GM19238 (cell line): Measurements from ENCODE around the gene RIMBP2.

Experiments used
- DNase-seq: peaks from one replicate; pipeline ENCODE4 v3.0.0; 2011; ENCODE audit warnings: low spot score; ENCODE audit not compliant: insufficient read length

RIMBP2 gene

DNA sequence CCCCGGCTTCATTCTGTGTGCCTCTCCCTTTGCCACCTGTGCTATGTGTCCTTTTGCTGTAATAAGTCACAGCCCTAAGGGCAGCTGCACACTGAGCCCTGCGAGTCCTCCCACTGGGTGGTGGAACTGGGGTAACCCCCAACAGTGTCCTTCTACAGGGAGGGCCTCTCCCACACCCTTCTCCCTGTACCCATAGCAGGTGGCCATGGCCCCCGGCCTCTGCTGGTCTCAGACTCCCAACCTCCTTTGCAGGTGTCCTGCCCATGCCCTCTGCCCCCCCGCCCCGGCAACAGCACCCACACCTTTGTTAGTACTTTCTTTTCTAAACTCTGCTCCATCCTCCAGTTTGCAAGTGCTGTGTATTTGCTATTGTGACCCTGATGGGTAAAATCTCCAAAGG is 206.6 kb downstream of the RIMBP2 start:
- DNase-seq, result no peak

DNA sequence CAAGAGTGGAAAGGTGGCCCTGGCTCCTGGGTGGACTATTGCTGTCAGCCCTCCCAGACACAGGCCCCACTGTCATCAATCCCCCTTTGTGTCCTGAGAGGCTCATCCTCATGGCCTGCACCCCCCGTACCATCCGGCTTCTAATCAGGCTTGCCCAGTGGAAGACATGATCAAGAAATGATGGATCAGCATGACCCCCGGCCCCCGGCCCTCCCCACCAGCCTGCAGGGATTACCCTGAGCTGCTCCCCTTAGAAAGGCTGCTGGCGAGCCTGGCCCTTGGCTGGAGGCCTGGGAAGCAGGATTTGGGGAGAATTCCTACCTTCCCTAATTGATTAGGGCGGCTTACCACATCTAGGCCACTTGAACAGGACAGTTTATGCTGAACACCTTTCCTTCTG is 207.3 kb downstream of the RIMBP2 start:
- no peak for DNase-seq

DNA sequence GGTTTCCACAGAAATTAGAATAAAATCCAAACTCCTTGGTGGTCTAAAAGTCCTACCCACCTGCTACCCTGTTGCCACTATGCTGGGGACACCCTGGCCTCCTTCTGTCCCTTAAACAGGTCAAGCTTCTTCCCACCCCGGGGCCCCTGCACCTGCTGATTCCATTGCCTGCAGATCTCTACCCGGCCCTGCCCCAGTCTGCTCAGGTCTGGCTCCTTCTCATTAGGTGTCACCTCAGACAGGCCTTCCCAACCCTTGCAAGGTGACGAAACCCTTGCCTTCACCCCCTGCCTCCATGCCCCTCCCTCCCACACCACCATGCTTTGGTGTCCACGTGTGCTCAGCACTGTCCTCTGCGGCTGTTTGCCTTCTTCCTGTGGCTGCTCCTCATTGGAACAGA is 207.8 kb downstream of the RIMBP2 start:
- DNase-seq, result no peak

DNA sequence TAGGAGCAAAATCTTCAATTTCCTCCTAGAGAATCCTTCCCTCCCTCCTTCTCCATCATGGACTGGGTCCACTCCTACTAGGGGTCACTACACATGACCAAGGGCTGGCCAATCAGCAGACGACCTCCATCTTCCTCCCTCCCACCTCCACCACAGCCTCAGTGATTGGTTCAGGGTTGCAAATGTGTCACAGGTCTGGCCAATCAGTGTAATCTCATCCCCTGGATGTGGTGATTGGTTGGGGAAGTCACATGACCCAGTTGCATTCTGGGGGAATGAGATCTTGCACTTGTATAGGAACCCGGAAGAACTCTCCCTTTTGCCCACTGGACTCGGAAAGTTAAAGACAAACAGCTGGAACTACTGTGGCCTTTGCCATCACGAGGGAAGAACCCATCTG is 209.3 kb downstream of the RIMBP2 start:
- no peak for DNase-seq

DNA sequence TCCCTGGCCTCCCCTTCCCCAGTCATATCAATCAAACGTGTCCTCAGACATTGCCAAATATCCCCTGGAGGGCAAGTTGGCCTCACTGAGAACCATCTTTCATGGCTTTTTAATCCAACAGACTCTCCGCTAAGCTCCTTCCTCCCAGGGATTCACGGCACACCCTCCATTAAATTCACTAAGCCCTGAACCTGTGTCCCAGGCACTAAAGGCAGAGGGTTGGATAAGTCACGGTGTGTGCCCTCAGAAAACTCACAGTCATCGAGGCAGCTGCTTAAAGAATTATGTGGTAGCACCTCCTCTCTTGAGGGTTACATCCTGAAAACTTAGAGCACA is 211.3 kb downstream of the RIMBP2 start:
- no peak for DNase-seq

DNA sequence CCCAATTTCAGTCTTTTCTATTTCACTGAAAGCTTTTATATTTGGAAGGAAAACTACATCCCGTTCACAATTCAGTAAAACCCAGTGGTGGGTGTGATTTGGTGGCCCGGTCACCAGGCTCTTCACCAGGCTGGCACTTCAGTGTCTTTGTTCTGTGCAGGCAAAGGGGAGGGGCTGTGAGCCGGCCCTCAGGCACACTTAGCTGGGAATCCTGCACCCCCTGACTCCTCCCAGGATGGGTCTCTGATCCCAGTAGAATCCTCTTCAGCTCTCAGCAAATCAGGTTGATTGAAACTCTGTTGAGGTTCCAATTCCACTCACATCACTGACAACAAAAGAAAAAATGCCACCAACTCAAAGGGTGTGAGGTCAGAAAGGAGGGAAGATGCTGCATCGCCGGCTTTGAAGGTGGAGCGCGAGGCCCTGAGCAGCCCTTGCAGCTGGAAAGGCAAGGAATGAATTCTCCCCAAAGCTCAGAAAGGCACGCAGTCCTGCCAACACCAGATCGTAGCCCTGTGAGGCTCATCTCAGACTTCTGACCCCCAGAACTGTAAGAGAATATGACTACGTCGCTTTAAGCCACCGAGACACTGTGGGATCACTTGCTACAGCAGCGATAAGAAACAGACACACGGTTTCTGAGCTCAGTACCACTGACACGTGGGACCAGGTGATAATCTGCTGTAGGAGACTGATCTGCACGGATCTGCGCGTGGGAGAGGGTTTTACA is 211.8 kb downstream of the RIMBP2 start:
- no peak for DNase-seq

DNA sequence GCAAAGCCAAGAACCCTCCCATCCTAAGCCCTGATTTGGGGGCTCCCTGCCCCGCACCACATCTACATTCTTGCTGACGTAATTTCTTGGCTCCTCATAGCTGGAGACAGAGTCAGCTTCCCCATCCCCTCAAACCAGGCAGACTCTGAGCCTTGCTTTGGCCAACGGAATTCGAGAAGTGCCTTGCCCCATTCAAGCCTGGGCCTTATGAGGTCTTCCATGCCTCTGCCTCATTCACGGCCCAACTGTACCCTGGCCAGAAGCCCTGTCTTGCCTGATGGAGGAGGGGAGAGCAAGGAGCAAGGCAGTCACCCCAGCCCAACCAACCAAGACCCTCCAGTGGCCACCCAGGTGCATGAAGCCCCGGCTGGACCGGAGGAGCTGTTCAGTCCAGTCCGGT is 214.3 kb downstream of the RIMBP2 start:
- DNase-seq, result no peak

DNA sequence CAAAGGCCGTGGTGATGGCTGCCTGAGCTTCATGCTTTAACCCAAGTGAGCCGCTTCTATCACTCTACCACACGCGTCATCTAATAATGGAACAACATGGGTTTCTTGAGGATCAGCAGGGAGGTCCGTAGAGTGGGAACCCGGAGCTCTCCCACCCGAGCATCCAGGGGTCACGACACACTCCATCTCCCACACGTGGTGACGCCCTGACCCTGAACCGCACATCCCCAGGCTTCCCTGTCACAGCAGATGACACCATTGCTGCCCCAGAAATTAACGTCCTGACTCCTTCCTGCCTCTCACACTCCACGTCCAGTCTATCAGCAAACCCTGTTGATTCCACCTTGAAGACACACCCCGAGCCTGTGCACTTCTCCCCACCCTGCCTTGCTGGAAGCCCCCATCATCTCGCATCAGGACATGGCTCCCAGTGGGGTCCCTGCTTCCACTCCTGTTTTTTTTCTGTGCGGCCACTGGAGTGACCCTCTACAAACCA is 215.2 kb downstream of the RIMBP2 start:
- no peak for DNase-seq

DNA sequence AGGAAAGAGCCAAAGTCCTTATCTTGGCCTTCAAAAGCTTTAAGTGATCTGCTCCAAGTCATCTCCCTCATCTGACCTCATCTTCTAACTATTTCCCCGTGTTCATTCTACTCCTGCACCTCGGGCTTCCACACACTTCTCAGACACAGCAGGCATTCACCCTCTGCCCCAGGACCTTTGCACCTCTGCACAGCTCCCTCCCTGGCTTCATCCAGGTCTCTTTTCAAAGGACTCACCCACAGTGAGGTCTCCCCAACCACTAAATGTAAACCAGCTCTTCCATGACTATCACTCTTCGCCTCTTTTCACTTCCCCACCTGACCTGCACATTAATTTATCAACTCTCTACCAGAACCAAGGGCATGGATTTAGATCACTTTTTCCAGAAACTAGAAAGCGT is 216.6 kb downstream of the RIMBP2 start:
- DNase-seq, result no peak

DNA sequence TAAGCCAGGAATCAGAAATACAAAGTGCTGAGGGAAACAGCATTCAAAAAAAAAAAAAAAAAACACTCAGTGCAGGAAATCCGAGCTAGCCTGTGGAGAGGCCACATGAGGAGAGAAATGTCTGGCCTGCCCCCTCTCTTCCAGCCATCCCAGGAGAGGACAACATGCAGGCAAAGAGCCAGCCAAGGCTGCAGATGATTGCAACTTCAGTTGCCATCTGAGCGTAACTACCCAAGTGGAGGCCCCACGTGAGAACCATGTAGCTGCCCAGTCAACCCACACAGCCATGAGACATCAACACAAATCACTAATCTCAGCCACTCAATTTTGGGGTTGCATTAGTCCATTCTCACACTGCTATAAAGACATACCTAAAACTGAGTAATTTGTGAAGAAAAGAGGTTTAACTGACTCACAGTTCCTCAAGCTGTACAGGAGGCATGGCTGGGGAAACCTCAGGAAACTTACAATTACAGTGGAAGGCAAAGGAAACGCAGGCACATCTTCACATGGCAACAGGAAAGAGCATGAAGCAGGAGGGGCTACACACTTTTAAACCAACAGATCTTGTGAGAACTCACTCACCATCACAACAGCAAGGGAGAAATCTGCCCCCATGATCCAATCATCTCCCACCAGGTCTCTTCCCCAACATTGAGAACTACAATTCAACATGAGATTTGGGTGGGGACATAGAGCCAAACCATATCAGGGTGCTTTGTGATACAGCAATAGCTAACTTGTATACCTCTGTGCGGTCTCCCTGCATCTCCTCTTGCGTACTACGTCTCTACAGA is 217.3 kb downstream of the RIMBP2 start:
- no peak for DNase-seq

DNA sequence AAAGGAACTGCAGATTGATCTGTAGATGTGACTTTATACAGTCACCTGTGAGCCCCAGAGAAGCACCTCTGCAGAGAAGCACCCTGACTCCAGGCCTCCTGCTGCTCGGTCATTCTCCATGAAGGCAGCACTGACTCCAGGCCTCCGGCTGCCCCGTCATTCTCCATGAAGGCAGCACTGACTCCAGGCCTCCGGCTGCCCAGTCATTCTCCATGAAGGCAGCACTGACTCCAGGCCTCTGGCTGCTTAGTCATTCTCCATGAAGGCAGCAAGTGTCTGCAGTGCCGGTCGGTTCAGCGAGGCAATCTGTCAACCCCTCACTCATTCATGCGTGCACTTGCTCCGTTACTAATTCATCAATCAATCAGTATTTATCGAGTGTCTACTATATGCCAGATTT is 218.1 kb downstream of the RIMBP2 start:
- DNase-seq, result no peak

DNA sequence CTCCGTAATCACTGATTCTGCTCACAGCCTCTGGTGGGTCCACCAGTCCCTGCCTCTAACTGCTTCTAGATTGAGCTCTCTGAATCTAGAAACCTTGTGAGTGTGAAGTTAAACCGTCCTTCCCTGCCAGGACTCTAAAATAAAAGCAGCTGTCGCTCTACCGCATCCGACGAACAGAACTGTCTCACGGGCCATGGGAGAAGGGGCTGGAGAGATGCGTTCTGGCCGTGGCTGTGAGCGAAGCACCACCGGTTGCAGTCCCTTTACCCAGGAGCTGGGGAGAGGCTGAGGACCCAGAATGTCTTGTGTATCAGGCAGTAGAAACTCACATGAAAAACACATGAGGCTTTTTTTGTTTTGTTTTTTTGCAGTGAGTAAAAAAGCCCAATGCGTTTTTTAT is 218.8 kb downstream of the RIMBP2 start:
- no peak for DNase-seq

DNA sequence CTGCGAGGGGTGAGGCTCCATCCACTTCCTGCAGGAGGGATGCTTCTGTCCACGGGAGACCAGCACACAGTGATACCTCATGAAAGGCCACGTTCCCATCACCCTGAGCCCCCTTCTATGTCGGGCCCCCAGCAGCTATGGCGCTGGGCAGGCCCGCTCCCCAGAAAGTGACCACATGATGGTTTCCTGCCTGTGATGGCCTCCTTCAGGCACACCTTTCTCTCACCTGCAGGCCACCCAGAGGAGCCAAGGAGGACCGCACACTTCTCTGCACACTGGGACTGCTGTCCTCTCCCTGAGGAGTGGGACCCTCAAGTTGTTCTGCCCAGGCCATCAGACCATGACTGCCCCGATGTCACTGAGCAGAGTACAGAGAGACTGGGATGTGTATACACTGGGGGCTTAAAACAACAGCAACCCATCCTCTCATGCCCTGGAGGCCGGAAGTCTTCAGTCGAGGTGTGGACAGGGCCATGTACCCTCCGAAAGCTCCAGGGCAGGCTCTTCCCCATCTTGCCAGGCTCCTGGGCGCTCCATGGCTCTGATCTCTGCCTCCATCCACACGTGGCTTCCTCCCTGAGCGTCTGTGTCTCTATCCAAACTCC is 219.5 kb downstream of the RIMBP2 start:
- DNase-seq, result no peak

DNA sequence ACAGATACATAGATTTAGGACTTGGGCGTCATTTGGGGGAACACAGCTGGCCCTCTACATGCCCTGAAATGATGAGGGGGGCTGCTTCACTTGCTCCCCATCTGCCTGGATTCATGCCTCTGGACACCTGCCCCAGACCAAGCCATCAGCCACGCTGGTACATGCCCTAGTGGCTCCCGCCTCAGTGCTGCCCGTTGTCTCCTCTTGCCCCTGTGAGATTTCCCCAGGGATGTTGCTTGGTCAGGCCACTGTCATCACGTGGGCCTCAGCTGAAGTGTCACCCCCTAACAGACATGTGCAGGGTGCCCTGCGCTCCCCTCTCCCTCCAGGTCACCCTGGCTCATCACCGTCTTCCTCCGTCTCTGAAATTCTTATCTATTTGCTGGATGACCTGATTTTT is 220.9 kb downstream of the RIMBP2 start:
- DNase-seq, result no peak

DNA sequence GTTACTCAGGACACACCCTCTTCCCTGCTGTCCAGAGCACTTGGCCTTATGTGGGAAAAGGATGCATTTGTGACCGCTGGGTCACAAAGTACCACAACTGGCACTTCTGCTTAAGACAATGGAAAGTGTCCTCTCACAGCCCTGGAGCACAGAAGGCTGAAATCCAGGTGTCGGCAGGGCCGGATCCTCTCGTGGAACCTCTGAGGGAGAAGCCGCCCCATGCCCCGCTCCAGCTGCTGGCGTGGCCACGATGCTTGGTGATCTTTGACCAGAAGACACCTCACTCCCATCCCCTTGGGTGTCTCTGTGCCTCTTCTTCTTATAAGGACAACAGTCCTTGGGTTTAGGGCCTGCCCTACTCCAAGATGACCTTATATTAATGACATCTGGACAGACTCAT is 221.4 kb downstream of the RIMBP2 start:
- DNase-seq, result no peak

DNA sequence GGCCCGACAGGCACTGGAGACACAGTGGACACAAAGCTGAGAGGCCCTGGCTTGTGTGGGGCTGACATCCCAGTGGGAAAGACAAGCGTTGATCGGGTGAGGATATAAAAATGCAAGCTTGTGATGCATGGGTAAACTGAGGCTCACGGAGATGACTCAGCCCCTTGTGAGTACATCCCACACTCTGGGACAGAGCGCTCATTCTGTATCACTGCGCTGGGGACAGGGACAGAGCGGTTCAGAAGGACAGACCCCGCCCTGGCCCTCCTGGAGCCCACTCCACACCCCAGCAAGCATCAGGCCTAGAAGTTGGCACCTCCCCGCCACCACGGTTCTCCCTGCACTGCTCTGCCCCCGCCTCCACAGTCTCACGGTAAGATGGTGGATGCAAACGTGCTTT is 222.1 kb downstream of the RIMBP2 start:
- no peak for DNase-seq

DNA sequence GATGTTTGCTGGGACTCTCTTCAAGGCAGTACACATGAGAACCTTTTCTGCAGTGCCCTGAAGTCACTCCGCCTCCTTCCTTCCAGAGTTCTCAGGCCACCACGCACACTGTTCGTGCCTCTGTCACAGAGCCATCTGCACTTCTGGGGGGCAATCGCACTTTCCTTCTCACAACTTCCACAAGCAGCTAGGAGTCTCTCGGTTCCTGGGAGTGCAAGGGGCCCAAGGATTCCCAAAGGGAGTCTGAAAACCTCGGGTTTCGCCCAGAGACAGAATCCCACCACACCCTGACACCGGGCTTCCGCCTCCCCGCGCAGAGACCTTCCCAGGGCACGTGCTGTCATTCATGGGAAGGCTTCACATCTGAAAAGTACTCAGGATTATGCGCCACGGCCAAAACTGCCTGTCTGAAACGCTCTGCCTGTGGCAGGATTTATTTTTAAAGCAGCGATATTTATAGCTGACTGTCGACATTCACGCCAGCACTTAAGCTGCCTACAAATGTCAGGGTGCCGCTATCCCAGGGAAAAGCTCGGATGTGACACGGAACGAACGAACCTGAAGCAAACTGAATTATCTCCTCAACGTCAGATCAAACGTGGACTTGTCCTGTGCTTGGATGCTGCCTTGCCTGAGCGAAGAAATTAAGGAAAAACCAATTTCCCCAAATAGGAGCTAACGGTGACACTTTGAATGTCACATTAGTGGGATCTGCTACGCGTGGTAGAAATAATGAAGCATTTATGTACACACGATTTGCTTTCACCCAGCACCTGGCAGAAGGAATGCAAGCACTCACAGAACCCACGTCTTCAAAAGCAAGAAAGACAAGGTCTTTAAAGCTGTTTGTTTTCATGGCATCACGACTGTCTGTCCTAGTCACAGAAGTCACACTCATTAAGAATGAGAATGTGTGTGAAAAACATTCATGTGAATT is 224.4 kb downstream of the RIMBP2 start:
- DNase-seq, result no peak

DNA sequence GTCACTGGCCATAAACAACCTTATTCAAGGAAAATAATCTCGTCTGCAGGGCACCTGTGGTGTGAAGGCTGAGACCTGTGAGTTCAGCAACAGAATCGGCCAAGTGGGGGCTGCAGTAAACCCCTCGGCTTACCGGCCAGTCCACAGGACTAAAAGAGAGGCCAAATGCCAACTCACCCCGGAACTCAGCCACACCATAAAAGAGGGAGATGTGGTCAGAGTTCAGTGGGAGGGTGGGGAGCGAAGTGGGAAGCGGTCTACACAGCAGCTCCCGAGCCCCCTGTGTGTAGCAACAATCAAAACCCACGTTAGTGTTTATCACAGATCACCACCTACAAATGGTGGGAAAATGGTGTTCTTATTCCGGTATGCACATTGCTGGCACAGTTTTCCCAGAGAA is 225.4 kb downstream of the RIMBP2 start:
- DNase-seq, result no peak

DNA sequence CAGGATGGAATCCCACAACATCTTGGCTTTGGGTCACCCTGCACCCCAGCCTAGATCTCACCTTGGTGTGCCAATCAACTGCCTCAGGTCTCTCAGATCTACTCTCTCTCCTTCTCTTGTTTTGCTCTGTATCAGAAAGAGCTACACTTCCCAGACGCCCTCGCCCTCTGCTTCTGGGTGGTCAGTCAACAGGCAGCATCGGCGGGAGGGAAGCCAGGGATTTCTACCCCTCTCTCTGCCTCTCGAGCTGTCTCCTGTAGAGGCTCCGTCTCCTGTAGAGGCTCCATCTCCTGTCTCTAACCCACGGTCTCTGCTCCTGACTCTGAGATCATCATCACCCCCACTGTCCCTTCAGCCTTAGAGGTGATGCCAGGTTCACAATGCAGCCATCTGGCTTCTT is 226.8 kb downstream of the RIMBP2 start:
- DNase-seq, result no peak

DNA sequence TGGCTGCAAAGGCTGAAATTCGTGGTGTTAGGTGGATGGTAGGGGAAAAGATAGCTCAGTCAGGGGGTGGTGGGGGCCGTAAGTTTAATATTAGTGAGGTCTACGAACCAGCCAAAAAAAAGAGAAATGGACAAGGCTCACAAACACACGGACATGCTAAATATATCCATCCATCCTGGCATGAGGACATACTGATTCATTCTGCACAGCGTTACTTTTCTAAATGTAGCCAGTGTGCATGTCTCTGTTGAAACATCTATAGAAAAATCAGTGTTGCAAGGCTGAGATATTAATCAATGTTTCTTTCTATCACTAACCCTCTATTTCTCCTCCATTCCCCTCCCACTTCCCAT is 227.8 kb downstream of the RIMBP2 start:
- no peak for DNase-seq

DNA sequence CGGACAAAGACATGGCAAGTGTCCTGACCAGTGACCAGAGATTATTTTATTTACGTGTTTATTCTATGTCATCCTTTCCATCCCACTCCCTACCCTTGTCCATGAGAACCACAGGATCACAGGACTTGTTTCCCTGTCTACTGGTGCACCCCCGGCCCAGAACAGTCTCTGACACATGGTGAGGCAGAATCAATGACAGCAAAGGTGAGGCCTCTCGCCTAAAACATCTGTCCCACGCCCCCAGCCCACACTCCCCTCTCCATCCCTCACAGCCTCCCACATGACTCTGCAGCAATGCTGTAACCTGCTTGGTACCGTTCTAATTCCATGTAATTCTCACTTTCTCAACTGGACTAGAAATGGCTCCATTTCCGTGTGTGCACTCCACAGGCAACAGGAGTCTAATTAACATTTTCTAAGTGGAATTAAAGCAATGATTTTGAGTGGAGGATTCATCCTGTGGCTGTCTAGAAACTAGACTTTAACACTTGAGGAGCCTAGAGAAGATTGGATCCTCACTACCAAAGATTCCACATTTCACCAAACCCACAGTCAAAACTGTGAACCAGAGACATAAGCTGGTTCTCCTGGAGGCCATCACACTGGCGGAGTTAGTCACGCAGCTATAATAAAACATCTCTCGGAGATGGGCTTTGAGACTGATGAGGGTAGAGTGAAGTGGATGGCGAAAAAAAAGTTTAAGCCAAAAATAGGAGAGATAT is 228.3 kb downstream of the RIMBP2 start:
- no peak for DNase-seq
